BJ (cell line): Measurements from ENCODE around the gene EXD3. TPM values are rescaled to one million over a fixed set of nuclear protein-coding genes. Genes with fewer than 3 reads are reported as not detected.
"Not testable (repeated sequence)": the region's sequence is repeated elsewhere in the genome, so short reads cannot be mapped to it uniquely, and the experiment has no call there.

ENCODE experiments used
- CTCF ChIA-PET: fragments of 350-600 bp; formaldehyde crosslinking; extraction: SDS; loops from one replicate; lab custom pipeline; 2021; ENCODE audit warnings: antibody characterized with exemption, inconsistent platforms; lab: Yijun Ruan, JAX
- POLR2A ChIA-PET: fragments of 300-600 bp; sonication (Branson Sonifier 250); formaldehyde crosslinking; extraction: SDS; loops from one replicate; lab custom pipeline; 2021; ENCODE audit warnings: antibody characterized with exemption; lab: Charles Lee
- DNase-seq: peaks from one replicate; pipeline ENCODE4 v3.0.0-alpha.2; 2011; ENCODE audit warnings: low read depth
- H3K27me3 ChIP-seq: 2 replicates; pipeline ENCODE4 v1.6.0; 2011; ENCODE audit warnings: low read length; ENCODE audit not compliant: control insufficient read depth, insufficient read depth
- H3K36me3 ChIP-seq: 2 replicates; pipeline ENCODE4 v1.5.1; 2011; ENCODE audit warnings: low read length; ENCODE audit not compliant: control insufficient read depth, insufficient read depth
- H3K4me3 ChIP-seq: 2 replicates; pipeline ENCODE4 v1.5.1; 2011; ENCODE audit warnings: low read depth, mild to moderate bottlenecking, control low read depth, low read length
- CTCF ChIP-seq: IDR thresholded peaks from 2 replicates; pipeline ENCODE4 v1.5.1; 2011; ENCODE audit warnings: low read depth, mild to moderate bottlenecking, control low read depth, inconsistent platforms, low read length, moderate library complexity; ENCODE audit not compliant: insufficient read depth
- polyA plus RNA-seq: library from polyadenylated mRNA; depleted of rRNA; stranded (reverse); fragments of >200 nt; gene quantifications from 2 replicates; pipeline ENCODE4 v1.2.3, GENCODE V29; 2011

EXD3 gene
- polyA plus RNA-seq, 1 experiment, result 5.4 TPM

- TF ChIP-seq CTCF, result no peak
- ChIA-PET CTCF (no interaction called here), POLR2A (no interaction called here)
Observed at GRCh38 chr9:137339045-137339907, 83.7 kb downstream of the EXD3 start.

GRCh38 chr9:137336735-137337134, 86.2 kb downstream of the EXD3 start:
- TF ChIP-seq CTCF, result no peak
- H3K4me3 ChIP-seq, result no peak overlapping the region
- H3K27me3 ChIP-seq, result no peaks in the 10 kb centered on the region
- no peak for DNase-seq
- ChIA-PET CTCF (no interaction called here), POLR2A (no interaction called here)
- H3K36me3 ChIP-seq, result no peaks in the 10 kb centered on the region

More at GRCh38 chr9:137339045-137339907, 83.7 kb downstream of the EXD3 start:
- no peaks in the 10 kb centered on the region for H3K27me3 ChIP-seq
- H3K36me3 ChIP-seq, result no peaks in the 10 kb centered on the region
- no peak for DNase-seq
- H3K4me3 ChIP-seq, result no peak overlapping the region

- Histone ChIP-seq H3K27me3 (no peaks in the 10 kb centered on the region), H3K4me3 (no peak overlapping the region), H3K36me3 (no peaks in the 10 kb centered on the region)
- ChIA-PET CTCF (interaction anchor here (0.9 kb wide), 1 partner anchor 14 kb away, joined by 3 read pairs; no protein-coding TSS in a partner anchor), POLR2A (no interaction called here)
- no peak for DNase-seq
- no peak for TF ChIP-seq CTCF
Observed at GRCh38 chr9:137333016-137333671, 89.8 kb downstream of the EXD3 start.

GRCh38 chr9:137331929-137332328, 91.0 kb downstream of the EXD3 start:
- DNase-seq, result no peak
- CTCF ChIA-PET, result no interaction called here
- TF ChIP-seq CTCF, result no peak
- H3K4me3 ChIP-seq, result no peak overlapping the region
- H3K36me3 ChIP-seq, result no peaks in the 10 kb centered on the region
- no peaks in the 10 kb centered on the region for H3K27me3 ChIP-seq
- POLR2A ChIA-PET, result no interaction called here

GRCh38 chr9:137330689-137331088, 92.3 kb downstream of the EXD3 start:
- POLR2A ChIA-PET, result no interaction called here
- no peaks in the 10 kb centered on the region for H3K27me3 ChIP-seq
- TF ChIP-seq CTCF, result no peak
- no peak for DNase-seq
- CTCF ChIA-PET, result interaction anchor here (0.7 kb wide), 1 partner anchor 49 kb away, joined by 3 read pairs; no protein-coding TSS in a partner anchor
- H3K4me3 ChIP-seq, result no peak overlapping the region
- H3K36me3 ChIP-seq, result no peaks in the 10 kb centered on the region

GRCh38 chr9:137329590-137329989, 93.4 kb downstream of the EXD3 start:
- H3K36me3 ChIP-seq, H3K27me3 ChIP-seq, H3K4me3 ChIP-seq, DNase-seq, CTCF ChIA-PET, POLR2A ChIA-PET: not testable (repeated sequence)

- H3K27me3 ChIP-seq, POLR2A ChIA-PET, CTCF ChIA-PET, H3K36me3 ChIP-seq, DNase-seq, H3K4me3 ChIP-seq: not testable (repeated sequence)
Observed at GRCh38 chr9:137327641-137328550, 95.1 kb downstream of the EXD3 start.
